Pancreas (tissue), 10 donors: ENCODE data around the gene TOP2A. TPM values are rescaled to one million over a fixed set of nuclear protein-coding genes. Genes with fewer than 3 reads are reported as not detected.

Experiments
- ATAC-seq, 4 donors: fragments of 200-7000 bp; cut with Tn5 transposase; one replicate each; pipeline versions ENCODE4 v1.8.0 to v1.9.1; 2020; ENCODE audit warnings: mild to moderate bottlenecking in 4 of 4, moderate library complexity in 4 of 4
- DNase-seq, 6 donors: peaks; one replicate each; pipeline ENCODE4 v3.0.0-alpha.2; 2020
- FAIRE-seq: peaks from 2 replicates; lab custom pipeline; 2012; peaks lifted over from hg19 to GRCh38; lab: Jason Lieb, UNC
- H3K27ac ChIP-seq, 4 donors: fragments of 200-600 bp; sonication (generic); 1 replicate in 3 of 4; 2 replicates in 1 of 4; pipeline versions ENCODE4 v1.5.0 to v1.8.0; 2020
- H3K27me3 ChIP-seq, 4 donors: fragments of 200-600 bp; one replicate each; pipeline ENCODE4 v1.8.0; 2021
- H3K36me3 ChIP-seq, 3 donors: fragments of 200-600 bp; sonication (generic) in 1 of 3; one replicate each; pipeline versions ENCODE4 v1.5.0 to v1.8.0; 2020 to 2021
- H3K4me1 ChIP-seq, 3 donors: fragments of 200-600 bp; one replicate each; pipeline ENCODE4 v1.8.0; 2021
- H3K4me3 ChIP-seq, 4 donors: fragments of 200-600 bp; sonication (generic) in 2 of 4; one replicate each; pipeline versions ENCODE4 v1.5.0 to v1.8.0; 2020 to 2021
- H3K9me3 ChIP-seq, 4 donors: fragments of 200-600 bp; one replicate each; pipeline ENCODE4 v1.8.0; 2021
- CTCF ChIP-seq, 4 donors: fragments of 200-600 bp; sonication (generic) in 3 of 4; IDR thresholded peaks; one replicate each; pipeline versions ENCODE4 v1.5.0 to v1.8.0; 2021; ENCODE audit warnings: antibody characterized with exemption in 4 of 4
- WGBS, 2 donors: extraction: QIAGEN DNeasy Blood & Tissue Kit; methylation state at CpG; one replicate each; pipeline ENCODE4 v1.1.7; 2013; 5-methylcytosine and 5-hydroxymethylcytosine counted together
- intact Hi-C, 3 donors: fragments of 100-400 bp; cut with DNase I; formaldehyde crosslinking; loops; one replicate each; pipeline versions ENCODE4 v1.11.1 to v1.14.2; 2022
- polyA plus RNA-seq, 2 donors: library from polyadenylated mRNA; stranded (reverse); fragments of 200-250 nt; gene quantifications; one replicate each; pipeline ENCODE4 v1.2.3, GENCODE V29; 2013
- total RNA-seq, 6 donors: library from RNA; stranded (reverse); fragmentation: NEBNext Ultra II Directional in 4 of 6; extraction: Animal tissue kit (Norgen Biotek cat#: 25700) in 4 of 6; gene quantifications; one replicate each; pipeline versions ENCODE4 v1.2.1 to v1.2.4, GENCODE V29; 2021 to 2023
- donor health status: healthy with polysubstance abuse.
- donor health status: DM: no; HTN: no; CAD: no; lungs with moderate emphysema.
- donor health status: DM: no; HTN: no; CAD: no.
- donor health status: control.
- donor health status: control.
- donor health status: Bipolar disorder and iron deficiency.
- donor health status: DM: yes; HTN: yes; CAD: no.
- donor health status: DM: no; HTN: no; CAD: no.
- donor health status: DM: no; HTN: no; CAD: no.
- donor health status: DM: yes; HTN: yes; CAD: no.

The TOP2A gene
- total and polyA plus RNA-seq, 8 donors: 0.19 to 4.4 (median 0.65) TPM

GRCh38 chr17:40358323-40359038, 59.2 kb downstream of the TOP2A start:
- Histone ChIP-seq H3K4me1 (peaks cover 0 to 3% (median 0%) of the 10 kb centered on the region in 3 donors), H3K27ac (no peak overlapping the region), H3K9me3 (no peaks in the 10 kb centered on the region), H3K4me3 (peak overlapping the region in 1 of 4 donors; percentile 12), H3K36me3 (no peaks in the 10 kb centered on the region), H3K27me3 (no peaks in the 10 kb centered on the region)
- FAIRE-seq (peak; percentile 83), ATAC-seq (peak; percentile 66 to 82 (median 76)), DNase-seq (peak; percentile 73 to 98 (median 88))
- WGBS, 2 donors: 9% methylated on average over 17 of the region's 17 CpGs
- TF ChIP-seq CTCF (IDR thresholded peaks at IDR 0.05): peak; percentile 87 to 98 (median 96)
- intact Hi-C loops: no loop called here

DNA sequence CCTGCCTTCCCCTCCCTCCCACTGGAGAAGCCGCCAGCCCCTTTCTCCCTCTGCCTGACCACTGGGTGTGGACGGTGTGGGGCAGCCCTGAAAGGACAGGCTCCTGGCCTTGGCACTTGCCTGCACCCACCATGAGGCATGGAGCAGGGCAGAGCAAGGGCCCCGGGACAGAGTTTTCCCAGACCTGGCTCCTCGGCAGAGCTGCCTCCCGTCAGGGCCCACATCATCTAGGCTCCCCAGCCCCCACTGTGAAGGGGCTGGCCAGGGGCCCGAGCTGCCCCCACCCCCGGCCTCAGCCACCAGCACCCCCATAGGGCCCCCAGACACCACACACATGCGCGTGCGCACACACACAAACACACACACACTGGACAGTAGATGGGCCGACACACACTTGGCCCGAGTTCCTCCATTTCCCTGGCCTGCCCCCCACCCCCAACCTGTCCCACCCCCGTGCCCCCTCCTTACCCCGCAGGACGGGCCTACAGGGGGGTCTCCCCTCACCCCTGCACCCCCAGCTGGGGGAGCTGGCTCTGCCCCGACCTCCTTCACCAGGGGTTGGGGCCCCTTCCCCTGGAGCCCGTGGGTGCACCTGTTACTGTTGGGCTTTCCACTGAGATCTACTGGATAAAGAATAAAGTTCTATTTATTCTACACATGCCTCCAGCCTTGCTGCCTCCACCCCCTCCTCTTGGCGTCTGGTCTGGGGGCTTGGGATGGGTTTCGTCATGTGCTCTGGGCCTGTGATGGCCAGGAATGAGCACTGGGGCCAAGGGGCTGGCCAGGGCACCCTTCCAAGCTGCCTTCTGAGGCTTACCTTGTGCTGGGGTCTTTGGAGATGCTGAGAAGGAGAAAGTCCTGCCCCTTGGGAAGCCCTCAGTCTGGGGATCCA, 60.5 kb downstream of the TOP2A start:
- Histone ChIP-seq H3K27me3 (no peaks in the 10 kb centered on the region), H3K4me1 (peaks cover 0 to 3% (median 0%) of the 10 kb centered on the region in 3 donors), H3K4me3 (no peak overlapping the region), H3K36me3 (peaks cover 0 to 5% (median 2%) of the 10 kb centered on the region in 3 donors), H3K9me3 (no peaks in the 10 kb centered on the region), H3K27ac (no peak overlapping the region)
- no peak for TF ChIP-seq CTCF (IDR thresholded peaks at IDR 0.05)
- FAIRE-seq (no peak), DNase-seq (peak in 2 of 6 donors; percentile 43 to 66), ATAC-seq (no peak)
- WGBS, 2 donors: 61 to 62% methylated on average over 14 to 19 of the region's 19 CpGs
- intact Hi-C loops: no loop called here

DNA sequence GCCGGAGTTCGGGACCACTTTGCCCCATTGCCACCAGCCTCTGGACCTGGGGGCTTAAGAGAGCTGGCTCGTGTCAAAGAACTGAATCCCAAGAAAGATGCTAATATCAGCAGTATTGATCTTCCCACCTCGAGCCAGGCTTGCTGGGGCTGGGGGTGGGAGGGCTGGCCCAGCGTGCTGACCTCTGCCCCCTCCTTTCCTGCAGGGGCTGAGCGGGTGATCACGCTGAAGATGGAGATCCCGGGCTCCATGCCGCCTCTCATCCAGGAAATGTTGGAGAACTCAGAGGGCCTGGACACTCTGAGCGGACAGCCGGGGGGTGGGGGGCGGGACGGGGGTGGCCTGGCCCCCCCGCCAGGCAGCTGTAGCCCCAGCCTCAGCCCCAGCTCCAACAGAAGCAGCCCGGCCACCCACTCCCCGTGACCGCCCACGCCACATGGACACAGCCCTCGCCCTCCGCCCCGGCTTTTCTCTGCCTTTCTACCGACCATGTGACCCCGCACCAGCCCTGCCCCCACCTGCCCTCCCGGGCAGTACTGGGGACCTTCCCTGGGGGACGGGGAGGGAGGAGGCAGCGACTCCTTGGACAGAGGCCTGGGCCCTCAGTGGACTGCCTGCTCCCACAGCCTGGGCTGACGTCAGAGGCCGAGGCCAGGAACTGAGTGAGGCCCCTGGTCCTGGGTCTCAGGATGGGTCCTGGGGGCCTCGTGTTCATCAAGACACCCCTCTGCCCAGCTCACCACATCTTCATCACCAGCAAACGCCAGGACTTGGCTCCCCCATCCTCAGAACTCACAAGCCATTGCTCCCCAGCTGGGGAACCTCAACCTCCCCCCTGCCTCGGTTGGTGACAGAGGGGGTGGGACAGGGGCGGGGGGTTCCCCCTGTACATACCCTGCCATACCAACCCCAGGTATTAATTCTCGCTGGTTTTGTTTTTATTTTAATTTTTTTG, 61.6 kb downstream of the TOP2A start:
- Histone ChIP-seq H3K4me3 (no peak overlapping the region), H3K4me1 (peaks cover 0 to 3% (median 0%) of the 10 kb centered on the region in 3 donors), H3K9me3 (no peaks in the 10 kb centered on the region), H3K27ac (no peak overlapping the region), H3K36me3 (peaks cover 0 to 10% (median 9%) of the 10 kb centered on the region in 3 donors), H3K27me3 (no peaks in the 10 kb centered on the region)
- DNase-seq (peak in 1 of 6 donors; percentile 82), FAIRE-seq (no peak), ATAC-seq (no peak)
- intact Hi-C loops: loop anchor here in 1 of 3 donors (2.0 kb wide), 1 partner anchor 53 kb away; no protein-coding TSS in a partner anchor
- no peak for TF ChIP-seq CTCF (IDR thresholded peaks at IDR 0.05)
- WGBS, 2 donors: 75 to 80% methylated on average over 26 to 33 of the region's 33 CpGs

- FAIRE-seq (no peak), ATAC-seq (peak; percentile 62 to 78 (median 76)), DNase-seq (peak; percentile 49 to 95 (median 80))
- H3K9me3 ChIP-seq: no peaks in the 10 kb centered on the region
- no peaks in the 10 kb centered on the region for H3K27me3 ChIP-seq
- H3K27ac ChIP-seq: no peak overlapping the region
- TF ChIP-seq CTCF (IDR thresholded peaks at IDR 0.05): peak; percentile 93 to 96 (median 94)
- peaks cover 0 to 3% (median 0%) of the 10 kb centered on the region in 3 donors for H3K4me1 ChIP-seq
- no peak overlapping the region for H3K4me3 ChIP-seq
- H3K36me3 ChIP-seq: peaks cover 0 to 10% (median 9%) of the 10 kb centered on the region in 3 donors
- intact Hi-C loops: loop anchor here in 1 of 3 donors (2.0 kb wide), 1 partner anchor 52 kb away; no protein-coding TSS in a partner anchor
- WGBS, 2 donors: 48 to 53% methylated on average over 28 to 29 of the region's 29 CpGs
These were observed 62.4 kb downstream of the TOP2A start for GRCh38 chr17:40355123-40355803.
